ELR (cell line): ENCODE data around the gene FMNL3.

Experiments
- DNase-seq: peaks from one replicate; pipeline ENCODE4 v3.0.0-alpha.2; 2015; ENCODE audit warnings: low read depth

The FMNL3 gene

DNA sequence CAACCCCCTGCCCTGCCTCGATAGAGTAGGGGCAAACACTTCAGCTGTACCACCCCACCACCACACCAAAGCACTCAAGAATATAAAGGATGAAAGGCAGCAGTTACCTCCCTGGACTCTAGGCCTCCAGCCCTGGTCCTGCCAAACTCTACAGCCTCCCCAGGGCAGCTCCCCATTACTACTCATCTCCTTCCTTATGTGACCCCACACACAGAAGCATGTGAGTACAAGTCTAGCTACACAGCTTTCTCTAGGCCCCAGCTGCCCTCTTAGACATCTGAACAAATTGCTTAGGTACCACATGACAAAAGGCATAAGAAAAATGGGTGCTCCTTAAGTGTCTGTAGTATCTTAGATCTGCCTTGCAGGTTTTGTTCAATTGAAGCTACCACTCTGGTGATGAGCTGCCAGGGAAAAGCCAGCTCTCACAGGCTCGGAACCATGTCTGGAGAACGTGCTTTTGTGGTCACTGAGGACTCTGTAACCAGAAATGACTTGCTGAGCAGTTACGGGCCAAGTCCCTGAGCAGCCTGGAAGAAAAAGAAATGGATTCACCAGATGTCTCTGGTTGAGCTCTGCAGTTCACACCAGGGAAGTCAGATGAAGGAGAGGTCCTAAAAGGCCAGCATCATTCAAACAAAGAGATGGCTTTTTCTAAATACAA, 32.8 kb downstream of the FMNL3 start:
- peak; percentile 19 for DNase-seq

DNA sequence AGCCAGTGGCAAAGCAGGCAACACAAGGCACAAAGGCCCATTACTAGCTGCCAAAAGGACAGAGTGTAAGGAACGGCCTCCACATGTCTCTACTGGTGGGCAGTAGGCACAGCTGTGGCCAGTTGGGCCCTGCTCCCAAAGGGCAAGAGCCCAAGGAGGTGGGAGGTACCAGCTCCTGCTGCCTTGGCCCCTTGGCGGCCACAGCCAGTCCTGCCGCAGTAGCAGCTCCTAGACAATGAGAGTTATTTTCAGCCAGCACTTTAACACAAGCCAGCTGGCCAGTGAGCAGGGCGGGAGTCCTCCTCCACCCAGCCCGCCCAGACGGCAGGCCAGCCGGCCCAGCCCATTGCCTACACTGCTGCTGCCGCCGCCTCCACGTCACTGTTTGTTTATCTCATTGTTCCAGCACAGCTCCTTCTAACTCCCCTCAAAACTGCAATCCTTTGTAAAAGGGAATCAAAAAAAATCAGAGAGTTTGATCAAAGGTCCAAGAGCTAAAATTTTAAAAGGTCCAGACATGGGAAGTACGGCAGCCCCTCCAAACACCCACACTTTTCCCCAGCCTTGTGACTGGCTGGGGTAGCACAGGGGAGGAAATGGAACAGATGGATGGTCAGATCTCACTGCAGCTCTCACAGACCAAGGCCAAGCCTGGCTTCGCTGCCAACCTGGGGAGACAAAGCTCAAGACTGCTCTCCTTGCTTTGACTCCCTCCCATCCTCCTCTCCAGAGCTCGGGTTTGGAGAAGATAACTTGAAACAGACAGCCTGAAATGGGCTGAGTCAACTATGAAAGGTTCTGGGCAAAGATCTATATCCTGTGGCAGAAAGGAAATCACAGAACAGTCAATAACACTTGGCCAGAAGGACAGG, 33.5 kb downstream of the FMNL3 start:
- DNase-seq, result peak; percentile 84

DNA sequence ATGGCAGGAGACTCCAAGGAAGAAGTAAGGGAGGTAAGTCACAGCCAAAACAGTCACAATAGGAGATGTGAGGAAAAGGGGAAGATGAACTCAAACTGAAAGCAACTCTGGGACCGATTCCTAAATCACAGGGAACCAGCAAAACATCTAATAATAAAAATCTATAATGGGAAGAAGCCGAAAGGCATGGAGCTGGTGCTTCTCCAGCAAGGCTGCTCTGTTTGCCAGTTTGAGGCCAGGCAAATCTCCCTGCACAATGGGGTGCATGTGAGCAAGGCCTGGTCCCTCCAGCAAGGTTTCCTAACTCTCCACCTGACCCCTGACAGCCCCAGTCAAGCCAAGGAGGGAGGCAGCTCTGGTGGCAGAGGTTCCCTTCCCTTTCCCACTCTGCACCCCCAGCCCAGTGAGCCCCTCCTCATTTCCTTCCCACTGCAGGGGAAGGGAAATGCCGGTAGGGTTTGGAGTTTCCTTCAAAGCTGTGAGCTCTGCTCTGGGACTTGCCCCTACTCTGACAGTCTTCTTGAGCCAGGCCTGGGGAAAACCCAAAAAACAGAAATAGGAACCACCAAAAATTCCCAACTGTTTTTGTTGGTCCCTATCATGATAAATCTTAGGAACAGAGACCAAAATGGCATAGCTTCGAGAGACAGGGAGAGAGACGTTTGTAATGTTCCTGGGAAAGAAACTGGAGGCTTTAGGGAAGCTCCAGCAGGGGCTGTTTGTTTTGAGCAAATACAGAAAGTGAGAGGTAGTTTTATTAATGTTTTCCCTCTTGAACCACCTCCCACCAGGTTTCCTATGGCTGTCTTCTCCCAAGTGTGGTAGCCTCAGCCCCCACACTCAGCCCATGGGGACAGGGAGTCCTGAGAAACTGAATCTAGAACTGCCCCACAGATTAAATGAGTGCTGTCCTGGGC, 34.6 kb downstream of the FMNL3 start:
- no peak for DNase-seq

- DNase-seq, result no peak
These were observed 36.0 kb downstream of the FMNL3 start for GRCh38 chr12:49671031-49671765.

- no peak for DNase-seq
These were observed 37.4 kb downstream of the FMNL3 start for GRCh38 chr12:49669796-49670195.

DNA sequence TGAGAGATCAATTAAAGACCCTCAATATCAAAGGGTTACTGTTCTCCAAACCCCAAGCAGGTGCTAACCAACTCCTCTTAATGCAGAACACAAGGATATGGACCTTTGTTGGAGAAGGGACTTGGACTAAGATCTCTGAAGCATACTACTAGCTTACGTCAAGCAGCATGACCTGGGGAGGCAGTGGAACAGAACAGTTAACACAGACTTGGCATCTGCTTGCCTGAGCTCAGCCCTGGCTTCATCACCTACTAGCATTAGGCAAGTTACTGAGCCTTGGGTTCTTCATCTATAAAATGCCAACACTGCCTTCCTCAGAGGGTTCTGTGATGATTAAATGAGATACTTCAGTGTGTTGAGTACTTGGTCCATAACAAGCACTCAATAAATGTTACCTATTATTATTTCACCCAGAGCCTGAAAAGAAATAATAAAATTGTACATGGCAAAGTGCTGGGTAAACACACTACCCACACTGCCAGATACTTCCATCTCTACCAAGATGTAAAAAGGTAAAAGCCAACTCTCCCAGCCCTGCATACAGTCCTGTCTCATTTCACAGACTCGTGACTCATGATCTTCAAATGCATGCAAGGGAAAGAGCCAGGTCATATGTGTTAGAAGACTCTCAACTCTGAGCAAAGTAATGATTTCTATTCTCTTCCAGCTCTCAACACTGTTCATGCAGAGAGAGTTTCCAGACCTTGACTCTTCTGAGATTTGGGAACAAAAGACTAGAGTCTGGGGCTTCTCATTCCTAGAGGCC, 39.7 kb downstream of the FMNL3 start:
- peak; percentile 68 for DNase-seq

GRCh38 chr12:49666176-49666575, 41.0 kb downstream of the FMNL3 start:
- DNase-seq, result no peak

DNA sequence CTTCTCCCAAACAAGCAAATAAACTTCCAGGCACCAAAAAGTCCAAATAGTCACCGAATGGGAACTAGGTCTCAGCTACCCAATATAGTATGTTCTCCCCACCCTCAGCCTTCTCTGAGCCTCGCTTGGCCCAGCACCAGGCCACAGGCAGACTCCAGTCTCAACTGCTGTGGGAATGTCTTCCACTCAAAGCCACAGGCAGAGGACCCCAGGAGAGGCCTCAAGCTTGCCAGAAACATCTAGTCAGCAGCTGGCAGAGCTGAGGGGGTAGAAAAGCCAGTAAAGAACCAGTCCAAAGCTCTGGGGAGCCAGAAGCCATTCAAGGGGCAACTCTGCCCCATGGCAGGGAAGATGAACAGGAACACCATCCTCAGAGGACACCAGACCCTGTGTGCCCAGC, 41.8 kb downstream of the FMNL3 start:
- no peak for DNase-seq

DNA sequence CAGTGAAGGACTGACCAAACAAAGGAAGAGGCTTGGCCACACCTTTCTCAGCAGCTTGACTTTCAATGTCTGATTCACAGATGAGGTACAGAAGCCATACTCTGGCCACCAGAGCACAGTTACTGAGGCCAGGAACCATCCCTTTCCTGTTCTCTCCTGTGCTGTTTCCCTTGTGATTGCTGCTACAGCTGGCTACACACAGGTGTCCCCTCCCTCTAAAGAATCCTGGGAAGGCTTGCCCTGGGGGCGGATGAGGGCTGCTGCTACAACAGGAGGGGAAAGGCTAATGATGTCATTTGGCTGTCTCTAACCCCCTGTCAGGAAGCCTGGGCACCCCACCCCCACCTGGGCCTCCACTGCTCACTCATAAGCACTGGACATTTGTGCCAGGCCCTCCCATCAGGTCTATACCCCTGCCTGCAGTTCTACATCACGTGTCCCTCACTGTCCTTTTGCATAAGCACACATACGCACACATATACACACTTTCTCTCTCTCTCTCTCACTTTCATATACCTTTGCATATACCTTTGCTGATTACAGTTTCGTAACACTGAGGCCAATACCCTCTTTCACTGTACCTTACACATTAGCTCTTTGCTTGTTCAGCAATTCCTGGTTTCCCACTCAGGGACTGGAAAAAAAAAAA, 42.5 kb downstream of the FMNL3 start:
- DNase-seq, result peak; percentile 12

DNA sequence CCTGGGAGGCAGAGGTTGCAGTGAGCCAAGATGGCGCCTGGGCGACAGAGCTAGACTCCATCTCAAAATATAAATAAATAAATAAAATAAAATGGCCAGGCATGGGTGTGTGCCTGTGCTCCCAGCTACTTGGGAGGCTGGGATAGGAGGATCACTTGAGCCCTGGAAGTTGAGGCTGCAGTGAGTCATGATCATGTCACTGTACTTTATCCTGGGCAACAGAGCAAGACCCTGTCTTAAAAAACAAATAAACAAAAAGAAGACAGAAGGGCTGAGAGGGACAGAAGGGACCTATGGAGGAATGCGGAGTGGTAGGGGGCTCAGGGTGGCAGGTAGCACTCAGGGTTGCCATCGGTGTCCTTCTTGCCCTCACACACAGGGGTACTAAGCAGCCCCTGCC, 43.0 kb downstream of the FMNL3 start:
- no peak for DNase-seq

GRCh38 chr12:49662998-49663843, 44.0 kb downstream of the FMNL3 start:
- peak; percentile 87 for DNase-seq

- no peak for DNase-seq
These were observed 45.5 kb downstream of the FMNL3 start for GRCh38 chr12:49661746-49662145.

- DNase-seq, result no peak
These were observed 46.0 kb downstream of the FMNL3 start for GRCh38 chr12:49661191-49661590.

DNA sequence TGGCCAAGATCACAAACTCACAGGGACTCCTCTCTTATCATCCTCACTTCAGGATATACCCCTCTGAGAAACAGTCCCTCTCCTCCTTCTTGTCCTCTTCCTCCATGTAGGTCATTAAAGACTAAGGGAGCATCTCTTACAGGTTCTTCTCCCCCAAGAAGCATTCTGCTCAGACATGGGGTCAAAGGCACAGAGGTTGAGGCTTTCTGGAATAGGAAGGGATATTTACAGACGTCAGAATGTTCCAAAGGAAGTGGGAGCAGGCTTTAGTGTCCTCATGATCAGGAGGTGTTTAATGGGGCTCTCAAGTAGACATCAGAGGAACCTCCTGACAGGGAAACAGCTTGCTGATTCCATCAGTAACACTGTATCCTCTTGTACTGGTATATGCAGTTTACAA, 47.5 kb downstream of the FMNL3 start:
- no peak for DNase-seq

GRCh38 chr12:49658276-49658675, 48.9 kb downstream of the FMNL3 start:
- DNase-seq, result no peak

GRCh38 chr12:49655595-49656236, 51.5 kb downstream of the FMNL3 start:
- DNase-seq, result no peak

- no peak for DNase-seq
These were observed 52.5 kb downstream of the FMNL3 start for GRCh38 chr12:49654715-49655114.

- DNase-seq, result no peak
These were observed 54.2 kb downstream of the FMNL3 start for GRCh38 chr12:49652921-49653520.

GRCh38 chr12:49651855-49652254, 55.4 kb downstream of the FMNL3 start:
- DNase-seq, result no peak
